ENCODE data around the gene AKAP1.

Gene AKAP1

GRCh38 chr17:57077000-57077399 lies 8.0 kb upstream of the AKAP1 start:
- Histone ChIP-seq H3K27ac (no peak overlapping the region), H3K4me1 (peaks cover 0 to 15% (median 0%) of the 10 kb centered on the region in 4 donors), H3K9me3 (no peaks in the 10 kb centered on the region), H3K4me3 (no peak overlapping the region), H3K27me3 (no peaks in the 10 kb centered on the region), H3K36me3 (no peaks in the 10 kb centered on the region)
- intact Hi-C loops (cut with DNase I; ENCODE audit: low total_unique reads), result loop anchor here (10.0 kb wide), 1 partner anchor 48 kb away; no protein-coding TSS in a partner anchor
- no peak for TF ChIP-seq CTCF (IDR thresholded peaks at IDR 0.05)
- DNase-seq, result no peak

GRCh38 chr17:57078274-57078673 lies 6.8 kb upstream of the AKAP1 start:
- H3K4me1 ChIP-seq, result peaks cover 0 to 3% (median 0%) of the 10 kb centered on the region in 4 donors
- no peaks in the 10 kb centered on the region for H3K27me3 ChIP-seq
- H3K36me3 ChIP-seq, result no peaks in the 10 kb centered on the region
- no peak overlapping the region for H3K27ac ChIP-seq
- no peaks in the 10 kb centered on the region for H3K9me3 ChIP-seq
- H3K4me3 ChIP-seq, result no peak overlapping the region
- no peak for TF ChIP-seq CTCF (IDR thresholded peaks at IDR 0.05)
- no peak for DNase-seq
- intact Hi-C loops (cut with DNase I; ENCODE audit: low total_unique reads), result loop anchor here (10.0 kb wide), 1 partner anchor 47 kb away; no protein-coding TSS in a partner anchor

- no peaks in the 10 kb centered on the region for H3K36me3 ChIP-seq
- no peak overlapping the region for H3K27ac ChIP-seq
- no peaks in the 10 kb centered on the region for H3K27me3 ChIP-seq
- H3K4me1 ChIP-seq, result peaks cover 0 to 5% (median 0%) of the 10 kb centered on the region in 4 donors
- intact Hi-C loops (cut with DNase I; ENCODE audit: low total_unique reads), result loop anchor here (5.0 kb wide), 1 partner anchor 33 kb away; no protein-coding TSS in a partner anchor
- H3K4me3 ChIP-seq, result no peak overlapping the region
- TF ChIP-seq CTCF (IDR thresholded peaks at IDR 0.05), result no peak
- no peak for DNase-seq
- no peaks in the 10 kb centered on the region for H3K9me3 ChIP-seq
Observed at GRCh38 chr17:57080718-57081117, 4.3 kb upstream of the AKAP1 start.

GRCh38 chr17:57082441-57082840 lies 2.6 kb upstream of the AKAP1 start:
- intact Hi-C loops (cut with DNase I; ENCODE audit: low total_unique reads), result loop anchor here (5.0 kb wide), 1 partner anchor 35 kb away; no protein-coding TSS in a partner anchor
- no peaks in the 10 kb centered on the region for H3K36me3 ChIP-seq
- H3K9me3 ChIP-seq, result no peaks in the 10 kb centered on the region
- no peaks in the 10 kb centered on the region for H3K27me3 ChIP-seq
- peaks cover 0 to 15% (median 8%) of the 10 kb centered on the region in 4 donors for H3K4me1 ChIP-seq
- DNase-seq, result no peak
- H3K27ac ChIP-seq, result peak overlapping the region in 1 of 2 donors; percentile 12
- no peak for TF ChIP-seq CTCF (IDR thresholded peaks at IDR 0.05)
- no peak overlapping the region for H3K4me3 ChIP-seq

- H3K9me3 ChIP-seq, result no peaks in the 10 kb centered on the region
- H3K27ac ChIP-seq, result peak overlapping the region; percentile 88 to 97
- H3K4me1 ChIP-seq, result peaks cover 0 to 29% (median 25%) of the 10 kb centered on the region in 4 donors
- no peaks in the 10 kb centered on the region for H3K27me3 ChIP-seq
- no peak for DNase-seq
- peak overlapping the region; percentile 87 to 97 for H3K4me3 ChIP-seq
- TF ChIP-seq CTCF (IDR thresholded peaks at IDR 0.05), result no peak
- intact Hi-C loops (cut with DNase I; ENCODE audit: low total_unique reads), result loop anchor here (5.0 kb wide), 1 partner anchor 37 kb away; no protein-coding TSS in a partner anchor
- H3K36me3 ChIP-seq, result no peaks in the 10 kb centered on the region
Observed at GRCh38 chr17:57084361-57084801, 665 bp upstream of the AKAP1 start.
